Mesenchymal stem cell (in vitro differentiated cells and primary cell): ENCODE results near the gene ANKS1B.

ENCODE experiments used
- DNase-seq: peaks from one replicate; pipeline ENCODE4 v3.0.0-alpha.2; 2013
- H2AFZ ChIP-seq: one replicate; pipeline ENCODE4 v1.6.1; 2013; ENCODE audit warnings: low read depth, mild to moderate bottlenecking, control low read depth, inconsistent platforms, low read length, moderate library complexity
- H2AK5ac ChIP-seq: 2 replicates; pipeline ENCODE4 v1.6.1; 2013; ENCODE audit warnings: low read length, moderate library complexity, mild to moderate bottlenecking, inconsistent platforms; ENCODE audit not compliant: severe bottlenecking
- H2BK120ac ChIP-seq: one replicate; pipeline ENCODE4 v1.6.1; 2013; ENCODE audit warnings: low read depth, mild to moderate bottlenecking, inconsistent platforms, low read length, moderate library complexity
- H2BK12ac ChIP-seq, 2 experiments: one replicate each; pipeline ENCODE4 v1.6.1; 2013; ENCODE audit warnings: inconsistent platforms in 2 of 2, low read length in 2 of 2, mild to moderate bottlenecking in 2 of 2, moderate library complexity in 2 of 2, control low read depth in 1 of 2
- H2BK15ac ChIP-seq: one replicate; pipeline ENCODE4 v1.6.1; 2013; ENCODE audit warnings: mild to moderate bottlenecking, low read depth, inconsistent platforms; ENCODE audit not compliant: poor library complexity, severe bottlenecking
- H2BK5ac ChIP-seq: 2 replicates; pipeline ENCODE4 v1.6.1; 2013; ENCODE audit warnings: low read depth, mild to moderate bottlenecking, low read length, control low read depth, inconsistent platforms; ENCODE audit not compliant: poor library complexity, severe bottlenecking
- H3K14ac ChIP-seq, 2 experiments: one replicate each; pipeline ENCODE4 v1.6.1; 2013; ENCODE audit warnings: inconsistent platforms in 2 of 2, low read length in 2 of 2, control low read depth in 1 of 2, mild to moderate bottlenecking in 1 of 2, moderate library complexity in 1 of 2
- H3K18ac ChIP-seq, 2 experiments: one replicate each; pipeline ENCODE4 v1.6.1; 2013; ENCODE audit warnings: inconsistent platforms in 2 of 2, low read length in 2 of 2, control low read depth in 1 of 2, low read depth in 1 of 2, mild to moderate bottlenecking in 1 of 2
- H3K23ac ChIP-seq, 2 experiments: one replicate each; pipeline ENCODE4 v1.6.1; 2013; ENCODE audit warnings: inconsistent platforms in 2 of 2, low read length in 2 of 2, mild to moderate bottlenecking in 2 of 2, moderate library complexity in 2 of 2, control low read depth in 1 of 2
- H3K27ac ChIP-seq: 2 replicates; pipeline ENCODE4 v1.5.1; 2013; ENCODE audit warnings: mild to moderate bottlenecking, moderate library complexity, low read length, control low read depth, inconsistent platforms; ENCODE audit not compliant: poor library complexity, severe bottlenecking
- H3K27me3 ChIP-seq, 2 experiments: 2 replicates each; pipeline versions ENCODE4 v1.6.1 to v1.7.0; 2013; ENCODE audit warnings: low read length in 2 of 2, mild to moderate bottlenecking in 2 of 2, moderate library complexity in 2 of 2, control low read depth in 1 of 2, inconsistent platforms in 1 of 2; ENCODE audit not compliant: control insufficient read depth in 1 of 2, insufficient read depth in 1 of 2
- H3K36me3 ChIP-seq, 2 experiments: 2 replicates each; pipeline versions ENCODE4 v1.6.1 to v1.7.0; 2013; ENCODE audit warnings: low read length in 2 of 2, control low read depth in 1 of 2, inconsistent platforms in 1 of 2, low read depth in 1 of 2, mild to moderate bottlenecking in 1 of 2; ENCODE audit not compliant: insufficient read depth in 2 of 2, control insufficient read depth in 1 of 2
- H3K4ac ChIP-seq, 2 experiments: one replicate each; pipeline ENCODE4 v1.6.1; 2013; ENCODE audit warnings: inconsistent platforms in 2 of 2, low read length in 2 of 2, mild to moderate bottlenecking in 2 of 2, moderate library complexity in 2 of 2, control low read depth in 1 of 2, low read depth in 1 of 2
- H3K4me1 ChIP-seq: 2 replicates; pipeline ENCODE4 v1.6.1; 2013; ENCODE audit warnings: low read depth, low read length, control low read depth; ENCODE audit not compliant: control insufficient read depth, insufficient read depth
- H3K4me2 ChIP-seq: 2 replicates; pipeline ENCODE4 v1.6.1; 2013; ENCODE audit warnings: low read length, mild to moderate bottlenecking, inconsistent platforms; ENCODE audit not compliant: poor library complexity, severe bottlenecking
- H3K4me3 ChIP-seq, 2 experiments: 2 replicates each; pipeline versions ENCODE4 v1.5.1 to v1.7.0; 2013; ENCODE audit warnings: low read length in 2 of 2, mild to moderate bottlenecking in 2 of 2, control low read depth in 1 of 2, low read depth in 1 of 2; ENCODE audit not compliant: insufficient read depth in 1 of 2
- H3K79me1 ChIP-seq: replicated peaks from 2 replicates; pipeline ENCODE4 v1.6.1; 2013; ENCODE audit warnings: mild to moderate bottlenecking, control low read depth, low read length, inconsistent platforms; ENCODE audit not compliant: poor library complexity, severe bottlenecking
- H3K9ac ChIP-seq: 2 replicates; pipeline ENCODE4 v1.7.0; 2013; ENCODE audit warnings: mild to moderate bottlenecking, low read length, moderate library complexity
- H3K9me3 ChIP-seq: 2 replicates; pipeline ENCODE4 v1.7.0; 2013; ENCODE audit warnings: mild to moderate bottlenecking, low read length; ENCODE audit not compliant: control insufficient read depth
- H4K8ac ChIP-seq: one replicate; pipeline ENCODE4 v1.6.1; 2013; ENCODE audit warnings: inconsistent platforms, mild to moderate bottlenecking, low read length, moderate library complexity
- H4K91ac ChIP-seq: one replicate; pipeline ENCODE4 v1.6.1; 2013; ENCODE audit warnings: mild to moderate bottlenecking, low read length, inconsistent platforms
- WGBS: methylation state at CpG from one replicate; pipeline ENCODE4 v1.1.7; 2013; ENCODE audit warnings: mixed read lengths; 5-methylcytosine and 5-hydroxymethylcytosine counted together

The ANKS1B gene

DNA sequence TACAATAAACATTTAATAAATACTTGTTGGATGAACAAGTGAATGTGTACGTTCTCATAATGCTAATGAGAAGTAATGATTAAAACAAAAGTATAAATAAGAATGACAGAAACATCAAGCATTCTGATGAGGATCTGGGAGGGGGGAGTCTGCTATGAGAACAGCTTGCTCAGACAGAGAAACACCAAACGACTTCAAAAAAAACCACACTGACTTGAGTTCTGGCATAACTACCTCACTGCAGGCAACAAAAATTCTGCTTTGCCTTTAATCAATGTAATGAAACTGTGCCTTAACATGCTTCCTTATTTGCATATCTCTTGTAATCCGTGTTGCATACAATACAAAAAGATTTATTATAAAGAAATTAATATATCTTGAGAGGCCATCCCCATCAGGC, 632.5 kb downstream of the ANKS1B start:
- Histone ChIP-seq H3K18ac (no peak overlapping the region), H3K23ac (no peak overlapping the region), H3K4me3 (no peak overlapping the region), H3K27me3 (no peaks in the 10 kb centered on the region), H3K27ac (no peak overlapping the region), H4K91ac (no peak overlapping the region), H3K79me1 (no peaks in the 10 kb centered on the region), H2BK12ac (no peak overlapping the region), H3K36me3 (no peaks in the 10 kb centered on the region), H3K4me2 (no peak overlapping the region), H3K4ac (no peak overlapping the region), H2BK15ac (no peak overlapping the region), H2AFZ (no peak overlapping the region), H4K8ac (no peak overlapping the region), H3K4me1 (no peaks in the 10 kb centered on the region), H3K14ac (no peak overlapping the region), H3K9me3 (peaks cover 4% of the 10 kb centered on the region), H2BK5ac (no peak overlapping the region), H3K9ac (no peak overlapping the region), H2BK120ac (no peak overlapping the region), H2AK5ac (no peak overlapping the region)
- WGBS, result 64% methylated on average over 1 of the region's 3 CpGs
- no peak for DNase-seq

DNA sequence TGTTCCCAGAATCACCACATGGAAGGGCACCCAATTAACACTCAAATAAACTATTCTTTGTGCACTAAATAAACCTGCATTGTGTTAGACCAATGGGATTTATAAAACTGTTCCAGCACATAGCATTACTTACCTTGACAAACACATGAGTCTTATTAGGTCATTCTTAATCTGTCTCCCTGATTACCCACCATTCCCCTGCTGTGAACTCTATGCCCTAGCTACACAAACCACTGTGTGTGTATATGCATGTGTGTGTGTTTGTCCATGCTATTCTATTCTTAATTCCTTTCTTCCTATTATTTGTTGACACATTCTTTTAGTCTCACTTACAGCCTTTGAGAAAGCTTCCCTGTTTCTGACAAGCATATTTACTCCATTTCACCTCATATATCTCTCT, 640.8 kb downstream of the ANKS1B start:
- no peak overlapping the region for H3K14ac ChIP-seq
- no peaks in the 10 kb centered on the region for H3K79me1 ChIP-seq
- H3K18ac ChIP-seq, result no peak overlapping the region
- no peaks in the 10 kb centered on the region for H3K27me3 ChIP-seq
- H3K36me3 ChIP-seq, result no peaks in the 10 kb centered on the region
- H2AK5ac ChIP-seq, result no peak overlapping the region
- no peak overlapping the region for H2BK15ac ChIP-seq
- no peak for DNase-seq
- H3K9me3 ChIP-seq, result no peaks in the 10 kb centered on the region
- no peak overlapping the region for H3K9ac ChIP-seq
- H3K4me2 ChIP-seq, result no peak overlapping the region
- H3K23ac ChIP-seq, result no peak overlapping the region
- no peak overlapping the region for H2AFZ ChIP-seq
- H3K4me3 ChIP-seq, result no peak overlapping the region
- H4K8ac ChIP-seq, result no peak overlapping the region
- no peak overlapping the region for H2BK12ac ChIP-seq
- no peaks in the 10 kb centered on the region for H3K4me1 ChIP-seq
- H4K91ac ChIP-seq, result no peak overlapping the region
- H2BK120ac ChIP-seq, result no peak overlapping the region
- H3K27ac ChIP-seq, result no peak overlapping the region
- H2BK5ac ChIP-seq, result no peak overlapping the region
- H3K4ac ChIP-seq, result no peak overlapping the region

DNA sequence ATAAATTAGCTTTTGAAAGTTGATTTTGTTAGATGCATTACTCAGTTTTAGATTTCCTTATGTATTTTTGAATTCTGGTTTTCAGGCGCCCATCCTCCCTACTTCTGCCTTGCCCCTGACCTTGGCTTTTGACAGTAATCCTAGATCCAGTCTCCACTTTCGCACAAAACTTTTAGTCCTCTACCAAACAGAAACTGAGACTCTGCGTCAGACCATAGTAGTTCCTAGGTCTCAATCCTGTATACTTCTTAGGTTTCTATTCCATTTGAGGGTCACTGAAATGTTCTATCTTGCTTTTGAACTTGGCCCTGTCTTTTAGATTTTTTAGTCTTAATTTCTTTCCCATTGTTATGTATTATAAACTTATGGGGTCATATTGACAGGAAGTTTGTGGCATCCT, 645.1 kb downstream of the ANKS1B start:
- no peak overlapping the region for H2BK120ac ChIP-seq
- WGBS, result 82% methylated on average over 3 of the region's 3 CpGs
- no peaks in the 10 kb centered on the region for H3K9me3 ChIP-seq
- H2BK5ac ChIP-seq, result no peak overlapping the region
- no peak overlapping the region for H2BK15ac ChIP-seq
- no peak for DNase-seq
- H3K27ac ChIP-seq, result no peak overlapping the region
- no peak overlapping the region for H4K8ac ChIP-seq
- H3K4me1 ChIP-seq, result no peaks in the 10 kb centered on the region
- no peak overlapping the region for H3K9ac ChIP-seq
- no peak overlapping the region for H3K14ac ChIP-seq
- no peak overlapping the region for H3K4me2 ChIP-seq
- H4K91ac ChIP-seq, result no peak overlapping the region
- no peak overlapping the region for H3K23ac ChIP-seq
- H2BK12ac ChIP-seq, result no peak overlapping the region
- H3K18ac ChIP-seq, result no peak overlapping the region
- H3K27me3 ChIP-seq, result no peaks in the 10 kb centered on the region
- H3K4ac ChIP-seq, result no peak overlapping the region
- H2AK5ac ChIP-seq, result no peak overlapping the region
- H3K36me3 ChIP-seq, result no peaks in the 10 kb centered on the region
- no peaks in the 10 kb centered on the region for H3K79me1 ChIP-seq
- no peak overlapping the region for H2AFZ ChIP-seq
- H3K4me3 ChIP-seq, result no peak overlapping the region

DNA sequence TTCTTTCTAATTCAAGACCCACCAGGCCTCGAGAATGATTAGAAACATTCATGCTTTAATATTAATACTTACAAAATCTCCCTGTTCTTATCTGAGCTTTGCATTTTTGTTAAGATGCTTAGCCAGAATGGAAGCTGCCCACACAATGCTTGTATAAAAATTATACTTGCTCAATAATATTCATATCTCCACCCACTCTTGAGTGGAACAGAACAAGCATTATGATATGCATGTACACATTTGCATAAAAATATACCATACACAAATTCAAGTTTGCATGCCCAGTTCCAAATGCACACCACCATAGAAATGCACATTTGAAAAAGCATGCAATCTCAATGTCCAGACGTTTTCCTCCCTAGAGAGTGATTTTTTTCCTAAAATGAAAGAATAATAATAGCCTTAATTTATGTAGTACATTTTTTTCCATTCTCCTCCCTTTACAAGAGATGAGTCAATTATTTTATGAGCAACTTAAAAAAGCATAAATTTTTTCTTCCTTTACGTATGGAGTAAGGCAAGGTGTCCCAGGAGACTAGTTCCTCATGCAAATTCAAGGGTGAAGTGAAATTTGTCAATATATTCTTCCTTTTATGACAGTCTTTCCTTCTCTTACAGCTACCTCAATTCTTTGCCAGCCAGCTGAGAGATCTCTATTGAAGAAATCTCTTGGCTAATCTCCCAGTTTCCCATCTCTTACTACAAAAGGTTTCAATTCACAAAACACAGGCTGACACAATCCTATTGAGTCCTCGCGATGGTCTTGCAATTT, 650.3 kb downstream of the ANKS1B start:
- Histone ChIP-seq H3K79me1 (no peaks in the 10 kb centered on the region), H2BK120ac (no peak overlapping the region), H4K91ac (no peak overlapping the region), H2AK5ac (no peak overlapping the region), H3K4ac (no peak overlapping the region), H3K14ac (no peak overlapping the region), H3K27ac (no peak overlapping the region), H3K23ac (no peak overlapping the region), H3K9ac (no peak overlapping the region), H2BK15ac (no peak overlapping the region), H2BK12ac (no peak overlapping the region), H3K27me3 (no peaks in the 10 kb centered on the region), H3K4me1 (no peaks in the 10 kb centered on the region), H3K4me3 (no peak overlapping the region), H3K36me3 (no peaks in the 10 kb centered on the region), H2BK5ac (no peak overlapping the region), H2AFZ (no peak overlapping the region), H4K8ac (no peak overlapping the region), H3K18ac (no peak overlapping the region), H3K4me2 (no peak overlapping the region), H3K9me3 (peaks cover 13% of the 10 kb centered on the region)
- 43% methylated on average over 1 of the region's 5 CpGs for WGBS
- no peak for DNase-seq
